Measurements from ENCODE around the gene ADH1B. TPM values are rescaled to one million over a fixed set of nuclear protein-coding genes. Genes with fewer than 3 reads are reported as not detected.

Gene ADH1B
- total RNA-seq (2021; ENCODE audit: unreplicated experiment) (1.8 TPM), Bru-seq, nascent RNA (percentile 3 among the genes with signal in this experiment), BruChase-seq, experiment 1, labeled RNA remaining after a 6-hour chase (not detected), BruChase-seq, experiment 2, labeled RNA remaining after a 2-hour chase (not detected)
- not detected in 2 replicates for polyA plus RNA-seq (2012)
- long read RNA-seq = 0 reads

GRCh38 chr4:99321241-99322191, at the start of gene ADH1B:
Gene ADH1B (minus strand): TSS chr4:99321401. CDS start chr4:99321331, 70 bp downstream.
- intact Hi-C loops (cut with micrococcal nuclease) = no loop called here
- no peak for TF ChIP-seq FOSL1 (IDR thresholded peaks at IDR 0.05; ENCODE audit: low read depth)
- no peak for TF ChIP-seq RAD21 (IDR thresholded peaks at IDR 0.05; ENCODE audit: low read depth)
- no peak for TF ChIP-seq SP1 (IDR thresholded peaks at IDR 0.05; ENCODE audit: low read depth)
- TF ChIP-seq YY1 (IDR thresholded peaks at IDR 0.05; ENCODE audit: extremely low read depth, insufficient replicate concordance, low read depth, low read length) = no peak
- no peak for TF ChIP-seq SRF (IDR thresholded peaks at IDR 0.05; ENCODE audit: low read depth)
- no peak for TF ChIP-seq ZBTB33 (IDR thresholded peaks at IDR 0.05; ENCODE audit: extremely low read depth, insufficient replicate concordance, low read length)
- TF ChIP-seq EZH2 (IDR thresholded peaks at IDR 0.05) = no peak
- no peak for TF ChIP-seq EGR1 (IDR thresholded peaks at IDR 0.05; ENCODE audit: low read depth)
- TF ChIP-seq MAX (IDR thresholded peaks at IDR 0.05) = no peak
- TF ChIP-seq ELF1 (IDR thresholded peaks at IDR 0.05; ENCODE audit: borderline replicate concordance, low read depth) = no peak
- TF ChIP-seq EZH2phosphoT487 (IDR thresholded peaks at IDR 0.05; ENCODE audit: borderline replicate concordance) = no peak
- TF ChIP-seq ZNF274 (IDR thresholded peaks at IDR 0.05; ENCODE audit: low read depth, low read length) = no peak
- no peak for TF ChIP-seq POLR2A (IDR thresholded peaks at IDR 0.05; ENCODE audit: borderline replicate concordance, extremely low read depth, insufficient read depth, insufficient read length)
- no peak for TF ChIP-seq ATF3 (IDR thresholded peaks at IDR 0.05)
- TF ChIP-seq ZFX (IDR thresholded peaks at IDR 0.05) = no peak
- no peak for TF ChIP-seq JUND (IDR thresholded peaks at IDR 0.05)
- TF ChIP-seq REST (IDR thresholded peaks at IDR 0.05; ENCODE audit: low read depth) = no peak
- no peak for TF ChIP-seq CEBPB (IDR thresholded peaks at IDR 0.05; ENCODE audit: low read depth)
- TF ChIP-seq POLR2AphosphoS5 (IDR thresholded peaks at IDR 0.05; ENCODE audit: low read depth, low read length) = no peak
- no peak for TF ChIP-seq CBX3 (IDR thresholded peaks at IDR 0.05; ENCODE audit: low read depth)
- no peaks in the 10 kb centered on the region for H3K9me3 ChIP-seq (ENCODE audit: control insufficient read depth in 1 of 2, insufficient read depth in 1 of 2, low read depth in 1 of 2, low read length in 2 of 2)
- no peak within 1 kb of the TSS for H3K27ac ChIP-seq (ENCODE audit: low read depth, low read length)
- no peaks in the 10 kb centered on the region for H3K27me3 ChIP-seq (ENCODE audit: insufficient read depth, low read length)
- H3K79me2 ChIP-seq (ENCODE audit: insufficient read depth, low read length) = no peaks in the 10 kb centered on the region
- ChIA-PET POLR2A (no interaction called here), RAD21 (ENCODE audit: low non-redundant PET in 1 of 2, low total read pairs in 2 of 2, uncharacterized antibody in 2 of 2, unreplicated experiment in 2 of 2) (no interaction called here), CTCF (no interaction called here)
- no peaks in the 10 kb centered on the region for H4K20me1 ChIP-seq (ENCODE audit: insufficient read depth)
- H3K4me2 ChIP-seq (ENCODE audit: low read length) = no peak within 1 kb of the TSS
- no peak within 1 kb of the TSS for H3K4me3 ChIP-seq (replicated peaks in 1 of 2; ENCODE audit: low read depth in 1 of 2, low read length in 2 of 2)
- BruUV-seq (replicated peaks) = no TSS peak
- H3K4me1 ChIP-seq (ENCODE audit: control insufficient read depth in 1 of 2, insufficient read depth in 2 of 2, low read length in 2 of 2) = no peaks in the 10 kb centered on the region
- no peak within 1 kb of the TSS for H3K9ac ChIP-seq (ENCODE audit: low read length)
- H3K36me3 ChIP-seq (ENCODE audit: control insufficient read depth in 1 of 2, insufficient read depth in 2 of 2, low read length in 2 of 2) = no peaks in the 10 kb centered on the region
- DNase-seq (ENCODE audit: low read depth, low spot score) = no peak
- no peaks in the 10 kb centered on the region; the same call in 1 of the 2 replicates for H3K9me2 ChIP-seq (ENCODE audit: insufficient read depth)
- no peak for ATAC-seq
- H2AFZ ChIP-seq (ENCODE audit: low read depth, low read length, poor library complexity, severe bottlenecking) = no peak within 1 kb of the TSS

Measured in HCT116 (cell line).